Testis (tissue), 2 donors: ENCODE measurements around the gene COBL.

ENCODE experiments used
- POLR2A ChIP-seq: fragments of 450-650 bp; IDR thresholded peaks from one replicate; pipeline ENCODE4 v1.6.1; 2017; ENCODE audit warnings: antibody characterized with exemption, mild to moderate bottlenecking, moderate library complexity
- TF ChIP-seq, protein P1 (sequence below), 3 experiments: fragments of 450-650 bp in 2 of 3; fragments of 200-600 bp in 1 of 3; sonication (generic) in 1 of 3; IDR thresholded peaks; one replicate each; pipeline ENCODE4 v1.5.1; 2016 to 2019; ENCODE audit warnings: antibody characterized with exemption in 3 of 3, mild to moderate bottlenecking in 2 of 3, moderate library complexity in 1 of 3

DNA sequence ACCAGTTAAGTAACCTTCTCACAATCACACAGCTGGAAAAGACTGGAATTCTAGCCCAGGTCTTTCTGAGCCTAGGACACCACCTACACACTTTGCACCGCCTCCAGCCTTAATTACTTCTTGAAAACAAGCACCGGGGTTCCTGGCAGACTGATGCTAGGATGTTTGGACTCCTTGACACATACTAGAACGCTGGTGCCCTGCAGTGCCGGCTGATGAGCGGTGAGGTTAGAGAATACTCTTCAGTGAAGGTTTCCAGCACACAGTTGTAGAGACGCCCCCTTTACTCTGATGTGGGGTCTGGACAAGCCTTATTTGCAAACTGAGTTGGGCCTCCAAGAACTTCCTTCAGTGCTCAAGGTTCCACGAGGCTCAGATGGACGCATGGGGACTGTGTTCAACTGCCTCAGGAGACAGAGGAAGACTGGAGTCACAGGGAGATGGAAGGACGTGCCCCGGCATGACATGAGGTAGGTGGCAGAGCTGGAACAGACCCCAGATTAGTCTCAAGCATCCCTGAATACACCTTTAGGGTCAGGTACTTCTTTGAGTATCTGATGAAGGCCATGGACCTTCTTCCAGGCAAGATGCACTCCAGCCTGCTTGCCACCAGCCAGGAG is 89.6 kb downstream of the COBL start:
- no peak for TF ChIP-seq POLR2A
- TF ChIP-seq, protein P1, sequence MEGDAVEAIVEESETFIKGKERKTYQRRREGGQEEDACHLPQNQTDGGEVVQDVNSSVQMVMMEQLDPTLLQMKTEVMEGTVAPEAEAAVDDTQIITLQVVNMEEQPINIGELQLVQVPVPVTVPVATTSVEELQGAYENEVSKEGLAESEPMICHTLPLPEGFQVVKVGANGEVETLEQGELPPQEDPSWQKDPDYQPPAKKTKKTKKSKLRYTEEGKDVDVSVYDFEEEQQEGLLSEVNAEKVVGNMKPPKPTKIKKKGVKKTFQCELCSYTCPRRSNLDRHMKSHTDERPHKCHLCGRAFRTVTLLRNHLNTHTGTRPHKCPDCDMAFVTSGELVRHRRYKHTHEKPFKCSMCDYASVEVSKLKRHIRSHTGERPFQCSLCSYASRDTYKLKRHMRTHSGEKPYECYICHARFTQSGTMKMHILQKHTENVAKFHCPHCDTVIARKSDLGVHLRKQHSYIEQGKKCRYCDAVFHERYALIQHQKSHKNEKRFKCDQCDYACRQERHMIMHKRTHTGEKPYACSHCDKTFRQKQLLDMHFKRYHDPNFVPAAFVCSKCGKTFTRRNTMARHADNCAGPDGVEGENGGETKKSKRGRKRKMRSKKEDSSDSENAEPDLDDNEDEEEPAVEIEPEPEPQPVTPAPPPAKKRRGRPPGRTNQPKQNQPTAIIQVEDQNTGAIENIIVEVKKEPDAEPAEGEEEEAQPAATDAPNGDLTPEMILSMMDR (IDR thresholded peaks at IDR 0.05): no peak
